Thyroid gland (tissue), 4 donors: Measurements from ENCODE around the gene SIAH3.

Source experiments
- CTCF ChIP-seq, 6 experiments: fragments of 200-600 bp in 3 of 6; fragments of 450-650 bp in 3 of 6; sonication (generic) in 3 of 6; IDR thresholded peaks; one replicate each; pipeline ENCODE4 v1.5.1; 2016 to 2019; ENCODE audit warnings: antibody characterized with exemption in 6 of 6, mild to moderate bottlenecking in 2 of 6, inconsistent platforms in 1 of 6, moderate library complexity in 1 of 6
- POLR2A ChIP-seq, 2 donors: fragments of 450-650 bp; IDR thresholded peaks; one replicate each; pipeline ENCODE4 v1.6.1; 2017; ENCODE audit warnings: antibody characterized with exemption in 2 of 2, mild to moderate bottlenecking in 2 of 2, moderate library complexity in 1 of 2

- TF ChIP-seq CTCF (IDR thresholded peaks at IDR 0.05) (no peak), POLR2A (IDR thresholded peaks at IDR 0.05) (no peak)
Measured at GRCh38 chr13:45820106-45820838, 31.3 kb downstream of the SIAH3 start.
